Lower lobe of right lung (tissue), 2 donors: ENCODE data around the gene CAP2. TPM values are rescaled to one million over a fixed set of nuclear protein-coding genes. Genes with fewer than 3 reads are reported as not detected.

Experiments used
- ATAC-seq, 2 donors: fragments of 200-7000 bp; cut with Tn5 transposase; one replicate each; pipeline ENCODE4 v1.9.1; 2020 to 2022; ENCODE audit warnings: mild to moderate bottlenecking in 2 of 2, moderate library complexity in 2 of 2
- DNase-seq: peaks from one replicate; pipeline ENCODE4 v3.0.0-alpha.2; 2020
- H3K27ac ChIP-seq: fragments of 200-600 bp; one replicate; pipeline ENCODE4 v1.8.0; 2022
- H3K27me3 ChIP-seq: fragments of 200-600 bp; one replicate; pipeline ENCODE4 v1.8.0; 2022; ENCODE audit warnings: low read depth
- H3K36me3 ChIP-seq: fragments of 200-600 bp; one replicate; pipeline ENCODE4 v1.8.0; 2022; ENCODE audit warnings: mild to moderate bottlenecking
- H3K4me1 ChIP-seq: fragments of 200-600 bp; one replicate; pipeline ENCODE4 v1.8.0; 2022
- H3K4me3 ChIP-seq: fragments of 200-600 bp; one replicate; pipeline ENCODE4 v1.8.0; 2022; ENCODE audit warnings: mild to moderate bottlenecking
- H3K9me3 ChIP-seq: fragments of 200-600 bp; one replicate; pipeline ENCODE4 v1.8.0; 2022
- CTCF ChIP-seq: fragments of 200-600 bp; IDR thresholded peaks from one replicate; pipeline ENCODE4 v1.8.0; 2022; ENCODE audit warnings: antibody characterized with exemption, mild to moderate bottlenecking
- intact Hi-C: fragments of 100-400 bp; cut with DNase I; formaldehyde crosslinking; loops from one replicate; pipeline ENCODE4 v1.11.0; 2022
- total RNA-seq: library from RNA; stranded (reverse); fragmentation: NEBNext Ultra II Directional; extraction: Animal tissue kit (Norgen Biotek cat#: 25700); gene quantifications from one replicate; pipeline ENCODE4 v1.2.1, GENCODE V29; 2021
- donor health status: DM: no; HTN: yes; CAD: no; lungs with severe emphysema.

The CAP2 gene
- total RNA-seq, 1 donor from 2014 or later, result 4.7 TPM

GRCh38 chr6:17506531-17506930, 113.1 kb downstream of the CAP2 start:
- H3K4me3 ChIP-seq, result no peak overlapping the region
- H3K27me3 ChIP-seq, result no peaks in the 10 kb centered on the region
- no peaks in the 10 kb centered on the region for H3K9me3 ChIP-seq
- H3K4me1 ChIP-seq, result no peaks in the 10 kb centered on the region
- ATAC-seq (no peak), DNase-seq (no peak)
- H3K27ac ChIP-seq, result no peak overlapping the region
- intact Hi-C loops, result no loop called here
- H3K36me3 ChIP-seq, result no peaks in the 10 kb centered on the region
- no peak for TF ChIP-seq CTCF

- no peak for DNase-seq
- no peak overlapping the region for H3K27ac ChIP-seq
- H3K27me3 ChIP-seq, result no peaks in the 10 kb centered on the region
- H3K36me3 ChIP-seq, result no peaks in the 10 kb centered on the region
- no peaks in the 10 kb centered on the region for H3K4me1 ChIP-seq
- no peak for TF ChIP-seq CTCF
- ATAC-seq, result no peak
- no peaks in the 10 kb centered on the region for H3K9me3 ChIP-seq
- H3K4me3 ChIP-seq, result no peak overlapping the region
- intact Hi-C loops, result no loop called here
These were observed 113.6 kb downstream of the CAP2 start for GRCh38 chr6:17506962-17507361.

- ATAC-seq (no peak), DNase-seq (no peak)
- H3K27ac ChIP-seq, result no peak overlapping the region
- intact Hi-C loops, result no loop called here
- H3K36me3 ChIP-seq, result no peaks in the 10 kb centered on the region
- H3K4me3 ChIP-seq, result no peak overlapping the region
- H3K4me1 ChIP-seq, result no peaks in the 10 kb centered on the region
- TF ChIP-seq CTCF, result no peak
- H3K9me3 ChIP-seq, result no peaks in the 10 kb centered on the region
- no peaks in the 10 kb centered on the region for H3K27me3 ChIP-seq
These were observed 117.7 kb downstream of the CAP2 start for GRCh38 chr6:17511084-17511483.

- TF ChIP-seq CTCF, result no peak
- H3K27ac ChIP-seq, result no peak overlapping the region
- DNase-seq (no peak), ATAC-seq (no peak)
- intact Hi-C loops, result no loop called here
- H3K9me3 ChIP-seq, result no peaks in the 10 kb centered on the region
- no peak overlapping the region for H3K4me3 ChIP-seq
- H3K4me1 ChIP-seq, result no peaks in the 10 kb centered on the region
- no peaks in the 10 kb centered on the region for H3K36me3 ChIP-seq
- no peaks in the 10 kb centered on the region for H3K27me3 ChIP-seq
These were observed 118.2 kb downstream of the CAP2 start for GRCh38 chr6:17511580-17511979.

- ATAC-seq, result no peak
These were observed 125.7 kb downstream of the CAP2 start for GRCh38 chr6:17519120-17519519.

More at GRCh38 chr6:17519120-17519519, 125.7 kb downstream of the CAP2 start:
- Histone ChIP-seq H3K4me3 (no peak overlapping the region), H3K4me1 (no peaks in the 10 kb centered on the region), H3K36me3 (no peaks in the 10 kb centered on the region), H3K27me3 (no peaks in the 10 kb centered on the region), H3K9me3 (no peaks in the 10 kb centered on the region), H3K27ac (no peak overlapping the region)
- DNase-seq, result no peak
- TF ChIP-seq CTCF, result no peak
- intact Hi-C loops, result no loop called here
